Neuronal stem cell (in vitro differentiated cells): ENCODE data around the gene ACSM6. TPM values are rescaled to one million over a fixed set of nuclear protein-coding genes. Genes with fewer than 3 reads are reported as not detected.

Experiments used
- DNase-seq: peaks from one replicate; pipeline ENCODE4 v3.0.0-alpha.2; 2013; ENCODE audit warnings: low spot score
- H2AFZ ChIP-seq: one replicate; pipeline ENCODE4 v1.6.1; 2013; ENCODE audit warnings: mild to moderate bottlenecking, low read length, inconsistent platforms
- H2AK5ac ChIP-seq: 2 replicates; pipeline ENCODE4 v1.6.1; 2013; ENCODE audit warnings: low read depth, mild to moderate bottlenecking, inconsistent platforms, low read length, moderate library complexity, mixed read lengths
- H2BK120ac ChIP-seq: 2 replicates; pipeline ENCODE4 v1.6.1; 2013; ENCODE audit warnings: low read depth, mild to moderate bottlenecking, inconsistent platforms, low read length, moderate library complexity, mixed read lengths
- H2BK12ac ChIP-seq: one replicate; pipeline ENCODE4 v1.6.1; 2013; ENCODE audit warnings: low read length, inconsistent platforms
- H2BK15ac ChIP-seq: 2 replicates; pipeline ENCODE4 v1.6.1; 2013; ENCODE audit warnings: mild to moderate bottlenecking, low read length, inconsistent platforms, mixed read lengths
- H2BK5ac ChIP-seq: one replicate; pipeline ENCODE4 v1.6.1; 2013; ENCODE audit warnings: inconsistent platforms, mild to moderate bottlenecking, low read length, moderate library complexity
- H3K14ac ChIP-seq: one replicate; pipeline ENCODE4 v1.6.1; 2013; ENCODE audit warnings: low read length, inconsistent platforms
- H3K18ac ChIP-seq: 2 replicates; pipeline ENCODE4 v1.6.1; 2013; ENCODE audit warnings: low read length, inconsistent platforms
- H3K23ac ChIP-seq: 2 replicates; pipeline ENCODE4 v1.6.1; 2013; ENCODE audit warnings: low read depth, mild to moderate bottlenecking, mixed read lengths, low read length, inconsistent platforms; ENCODE audit not compliant: poor library complexity
- H3K27ac ChIP-seq: replicated peaks from 3 replicates; pipeline ENCODE4 v1.5.1; 2013; ENCODE audit warnings: low read length, inconsistent platforms
- H3K27me3 ChIP-seq, 3 experiments: 2 replicates each; pipeline ENCODE4 v1.6.1; 2013; ENCODE audit warnings: low read length in 3 of 3, mild to moderate bottlenecking in 2 of 3, inconsistent platforms in 1 of 3, low read depth in 1 of 3, mixed read lengths in 1 of 3, moderate library complexity in 1 of 3; ENCODE audit not compliant: control insufficient read depth in 3 of 3, insufficient read depth in 3 of 3
- H3K36me3 ChIP-seq, 2 donors: replicated peaks in 1 of 2; 2 replicates each; pipeline ENCODE4 v1.6.1; 2013; ENCODE audit warnings: low read length in 2 of 2; ENCODE audit not compliant: control insufficient read depth in 2 of 2, insufficient read depth in 2 of 2
- H3K4ac ChIP-seq: 2 replicates; pipeline ENCODE4 v1.6.1; 2013; ENCODE audit warnings: inconsistent platforms, mild to moderate bottlenecking, low read length, moderate library complexity
- H3K4me1 ChIP-seq, 2 donors: 1 replicate in 1 of 2; 2 replicates in 1 of 2; pipeline ENCODE4 v1.6.1; 2013; ENCODE audit warnings: low read length in 2 of 2, low read depth in 1 of 2; ENCODE audit not compliant: control insufficient read depth in 2 of 2, insufficient read depth in 1 of 2
- H3K4me2 ChIP-seq: one replicate; pipeline ENCODE4 v1.6.1; 2013; ENCODE audit warnings: mild to moderate bottlenecking, low read length, inconsistent platforms; ENCODE audit not compliant: insufficient read depth, poor library complexity, severe bottlenecking
- H3K4me3 ChIP-seq, 2 donors: 2 replicates each; pipeline ENCODE4 v1.5.1; 2013; ENCODE audit warnings: low read length in 2 of 2, mild to moderate bottlenecking in 2 of 2, inconsistent platforms in 1 of 2, moderate library complexity in 1 of 2
- H3K79me1 ChIP-seq: one replicate; pipeline ENCODE4 v1.6.1; 2013; ENCODE audit warnings: low read depth, mild to moderate bottlenecking, inconsistent platforms, low read length, moderate library complexity
- H3K9ac ChIP-seq: one replicate; pipeline ENCODE4 v1.6.1; 2013; ENCODE audit warnings: mild to moderate bottlenecking, low read depth, low read length, inconsistent platforms; ENCODE audit not compliant: poor library complexity
- H3K9me3 ChIP-seq, 2 donors: replicated peaks in 1 of 2; 2 replicates each; pipeline versions ENCODE3 to v1.6.1; 2013; ENCODE audit warnings: low read length in 2 of 2, mild to moderate bottlenecking in 2 of 2, inconsistent platforms in 1 of 2, low read depth in 1 of 2, mixed read lengths in 1 of 2, moderate library complexity in 1 of 2; ENCODE audit not compliant: control insufficient read depth in 2 of 2, insufficient read depth in 1 of 2
- H4K8ac ChIP-seq: one replicate; pipeline ENCODE4 v1.6.1; 2013; ENCODE audit warnings: low read depth, mild to moderate bottlenecking, inconsistent platforms, low read length, moderate library complexity
- H4K91ac ChIP-seq: one replicate; pipeline ENCODE4 v1.6.1; 2013; ENCODE audit warnings: low read length, low read depth, mild to moderate bottlenecking, inconsistent platforms; ENCODE audit not compliant: poor library complexity
- WGBS, 2 donors: extraction: QIAGEN DNeasy Blood & Tissue Kit; methylation state at CpG; one replicate each; pipeline ENCODE4 v1.1.7; 2013; ENCODE audit warnings: missing lambda C conversion rate in 2 of 2, mixed read lengths in 1 of 2; ENCODE audit not compliant: insufficient read length in 2 of 2, insufficient replicate concordance in 1 of 2; ENCODE audit errors: extremely low coverage in 2 of 2; 5-methylcytosine and 5-hydroxymethylcytosine counted together
- small RNA-seq: library from polyadenylated mRNA; stranded (forward); fragments of <200 nt; extraction: miRNeasy Mini kit (QIAGEN cat#:217004); gene quantifications from one replicate; pipeline ENCODE3, GENCODE V24; 2013; ENCODE audit not compliant: insufficient read depth

The ACSM6 gene

DNA sequence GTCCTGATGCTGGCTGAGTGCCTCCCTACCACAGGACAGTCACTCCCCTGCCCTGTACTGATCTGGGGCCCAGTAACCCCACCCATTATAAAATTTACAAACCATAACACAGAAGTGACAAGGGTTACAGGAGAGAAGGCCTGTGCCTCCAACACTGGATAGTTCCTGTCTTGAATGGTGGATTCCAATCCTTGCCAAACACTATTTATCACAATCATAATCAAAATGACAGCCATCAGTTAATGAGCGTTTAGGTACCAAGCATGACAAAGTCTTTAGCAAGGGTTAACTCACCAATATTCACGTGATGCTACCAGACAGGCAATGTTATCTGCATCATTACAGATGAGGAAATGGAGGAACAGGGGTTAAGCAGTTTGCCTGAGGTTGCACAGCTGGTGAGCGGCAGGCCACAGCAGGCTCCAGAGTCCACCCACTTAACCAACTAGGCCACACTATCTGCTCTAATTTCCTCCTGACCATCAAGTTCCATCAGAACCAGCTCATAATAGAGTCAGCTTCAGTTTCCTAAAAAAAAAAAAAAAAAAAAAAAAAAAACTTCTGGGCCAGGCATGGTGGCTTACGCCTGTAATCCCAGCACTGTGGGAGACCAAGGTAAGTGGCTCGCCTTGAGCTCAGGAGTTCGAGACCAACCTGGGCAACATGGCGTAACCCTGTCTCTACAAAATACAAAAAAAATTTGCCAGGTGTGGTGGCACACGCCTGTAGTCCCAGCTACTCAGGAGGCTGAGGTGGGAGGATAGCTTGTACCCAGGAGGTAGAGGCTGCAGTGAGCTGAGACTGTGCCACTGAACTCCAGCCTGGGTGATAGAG is 82.5 kb downstream of the ACSM6 start:
- H4K91ac ChIP-seq: no peak overlapping the region
- H3K79me1 ChIP-seq: no peaks in the 10 kb centered on the region
- H4K8ac ChIP-seq: no peak overlapping the region
- no peak for DNase-seq
- H3K9ac ChIP-seq: no peak overlapping the region
- H2BK15ac ChIP-seq: no peak overlapping the region
- H3K4ac ChIP-seq: no peak overlapping the region
- H3K27ac ChIP-seq: no peak overlapping the region
- no peak overlapping the region for H2BK5ac ChIP-seq
- no peak overlapping the region for H3K4me3 ChIP-seq
- no CpG with 5 or more reads among the region's 8 CpGs for WGBS, 2 donors
- H2BK120ac ChIP-seq: no peak overlapping the region
- no peak overlapping the region for H3K14ac ChIP-seq
- H3K27me3 ChIP-seq: peaks cover 0 to 4% (median 0%) of the 10 kb centered on the region in 3 experiments
- H3K4me1 ChIP-seq: peaks cover 0 to 9% of the 10 kb centered on the region in 2 donors
- H3K9me3 ChIP-seq: no peaks in the 10 kb centered on the region
- H3K18ac ChIP-seq: no peak overlapping the region
- no peak overlapping the region for H3K23ac ChIP-seq
- H2BK12ac ChIP-seq: no peak overlapping the region
- no peak overlapping the region for H3K4me2 ChIP-seq
- H2AK5ac ChIP-seq: no peak overlapping the region
- H2AFZ ChIP-seq: no peak overlapping the region
- H3K36me3 ChIP-seq: no peaks in the 10 kb centered on the region

GRCh38 chr10:95277201-95277570 is 83.1 kb downstream of the ACSM6 start:
- no peak overlapping the region for H2AK5ac ChIP-seq
- H3K14ac ChIP-seq: no peak overlapping the region
- no peak overlapping the region for H2BK5ac ChIP-seq
- no peak overlapping the region for H2BK15ac ChIP-seq
- H3K4me1 ChIP-seq: peaks cover 0 to 9% of the 10 kb centered on the region in 2 donors
- H3K4ac ChIP-seq: no peak overlapping the region
- H3K27me3 ChIP-seq: peaks cover 0 to 7% (median 0%) of the 10 kb centered on the region in 3 experiments
- no peak overlapping the region for H2BK12ac ChIP-seq
- no peak overlapping the region for H4K91ac ChIP-seq
- H3K4me2 ChIP-seq: no peak overlapping the region
- no peak overlapping the region for H3K23ac ChIP-seq
- no peak overlapping the region for H3K27ac ChIP-seq
- no peak overlapping the region for H2BK120ac ChIP-seq
- no peak overlapping the region for H4K8ac ChIP-seq
- DNase-seq: no peak
- no peaks in the 10 kb centered on the region for H3K79me1 ChIP-seq
- WGBS, 2 donors: no CpG with 5 or more reads among the region's 1 CpG
- H2AFZ ChIP-seq: no peak overlapping the region
- H3K36me3 ChIP-seq: no peaks in the 10 kb centered on the region
- no peaks in the 10 kb centered on the region for H3K9me3 ChIP-seq
- no peak overlapping the region for H3K9ac ChIP-seq
- no peak overlapping the region for H3K18ac ChIP-seq
- no peak overlapping the region for H3K4me3 ChIP-seq

- Histone ChIP-seq H2AK5ac (no peak overlapping the region), H3K9ac (no peak overlapping the region), H3K4me2 (no peak overlapping the region), H3K4me1 (peaks cover 0 to 9% of the 10 kb centered on the region in 2 donors), H3K23ac (no peak overlapping the region), H2BK5ac (no peak overlapping the region), H3K9me3 (no peaks in the 10 kb centered on the region), H3K27me3 (peaks cover 0 to 7% (median 0%) of the 10 kb centered on the region in 3 experiments), H4K8ac (no peak overlapping the region), H3K18ac (no peak overlapping the region), H3K79me1 (no peaks in the 10 kb centered on the region), H3K4ac (no peak overlapping the region), H3K14ac (no peak overlapping the region), H2AFZ (no peak overlapping the region), H3K4me3 (no peak overlapping the region), H2BK120ac (no peak overlapping the region), H3K36me3 (no peaks in the 10 kb centered on the region), H3K27ac (no peak overlapping the region), H2BK15ac (no peak overlapping the region), H2BK12ac (no peak overlapping the region), H4K91ac (no peak overlapping the region)
- no peak for DNase-seq
- WGBS, 2 donors: no CpG with 5 or more reads among the region's 3 CpGs
Measured at GRCh38 chr10:95277614-95278013, 83.6 kb downstream of the ACSM6 start.

Small RNA genes within 50 kb of the gene (small RNA-seq; reads per million reads assigned to genes)
- gene AL157834.3: not detected
